ENCODE data around the gene GCN1.
"Not testable (repeated sequence)": the region's sequence is repeated elsewhere in the genome, so short reads cannot be mapped to it uniquely, and the experiment has no call there.

The GCN1 gene

GRCh38 chr12:120214626-120215356, 20.3 kb upstream of the GCN1 start:
- DNase-seq, result no peak

- DNase-seq, result no peak
These were observed 19.2 kb upstream of the GCN1 start for GRCh38 chr12:120213758-120214157.

GRCh38 chr12:120213182-120213581, 18.7 kb upstream of the GCN1 start:
- DNase-seq, result not testable (repeated sequence)

- no peak for DNase-seq
These were observed 17.8 kb upstream of the GCN1 start for GRCh38 chr12:120212301-120212700.

- DNase-seq, result no peak
These were observed 17.4 kb upstream of the GCN1 start for GRCh38 chr12:120211904-120212283.

GRCh38 chr12:120211243-120211903, 16.9 kb upstream of the GCN1 start:
- no peak for DNase-seq

- no peak for DNase-seq
These were observed 15.3 kb upstream of the GCN1 start for GRCh38 chr12:120209851-120210250.

GRCh38 chr12:120207227-120207626, 12.7 kb upstream of the GCN1 start:
- DNase-seq, result no peak

GRCh38 chr12:120206781-120207180, 12.3 kb upstream of the GCN1 start:
- not testable (repeated sequence) for DNase-seq

GRCh38 chr12:120206228-120206627, 11.7 kb upstream of the GCN1 start:
- no peak for DNase-seq

GRCh38 chr12:120204171-120204570, 9.7 kb upstream of the GCN1 start:
- no peak for DNase-seq

GRCh38 chr12:120200364-120200800, 5.9 kb upstream of the GCN1 start:
- DNase-seq, result no peak

GRCh38 chr12:120199595-120200306, 5.2 kb upstream of the GCN1 start:
- no peak for DNase-seq

- no peak for DNase-seq
These were observed 4.5 kb upstream of the GCN1 start for GRCh38 chr12:120199025-120199424.

- DNase-seq, result no peak
These were observed 3.0 kb upstream of the GCN1 start for GRCh38 chr12:120197542-120197887.

GRCh38 chr12:120196817-120197541, 2.5 kb upstream of the GCN1 start:
- not testable (repeated sequence) for DNase-seq

- no peak for DNase-seq
These were observed 1.8 kb upstream of the GCN1 start for GRCh38 chr12:120196363-120196762.

- no peak for DNase-seq
These were observed 335 bp downstream of the GCN1 start for GRCh38 chr12:120194226-120194533.

GRCh38 chr12:120193286-120193685, 1.2 kb downstream of the GCN1 start:
- DNase-seq, result not testable (repeated sequence)

- no peak for DNase-seq
These were observed 3.5 kb downstream of the GCN1 start for GRCh38 chr12:120190985-120191480.

- no peak for DNase-seq
These were observed 4.1 kb downstream of the GCN1 start for GRCh38 chr12:120190386-120190785.

GRCh38 chr12:120186654-120187053, 7.9 kb downstream of the GCN1 start:
- DNase-seq, result no peak

GRCh38 chr12:120183211-120183631, 11.3 kb downstream of the GCN1 start:
- DNase-seq, result no peak

Measured in NCI-H1417 treated with DMSO at 0.1 percent for 48 hours (cell line).